GM21381 (cell line): ENCODE measurements around the gene VPS13D.
A peak's percentile ranks its signal among the peaks of the same experiment; 100 is the strongest.
"Not testable (repeated sequence)": the region's sequence is repeated elsewhere in the genome, so short reads cannot be mapped to it uniquely, and the experiment has no call there.

Experiments used
- ATAC-seq: cut with Tn5 transposase; IDR thresholded peaks from one replicate; pipeline ENCODE4 v1.9.1; 2021; ENCODE audit warnings: mild to moderate bottlenecking, moderate library complexity; ENCODE audit not compliant: unreplicated experiment

The VPS13D gene

DNA sequence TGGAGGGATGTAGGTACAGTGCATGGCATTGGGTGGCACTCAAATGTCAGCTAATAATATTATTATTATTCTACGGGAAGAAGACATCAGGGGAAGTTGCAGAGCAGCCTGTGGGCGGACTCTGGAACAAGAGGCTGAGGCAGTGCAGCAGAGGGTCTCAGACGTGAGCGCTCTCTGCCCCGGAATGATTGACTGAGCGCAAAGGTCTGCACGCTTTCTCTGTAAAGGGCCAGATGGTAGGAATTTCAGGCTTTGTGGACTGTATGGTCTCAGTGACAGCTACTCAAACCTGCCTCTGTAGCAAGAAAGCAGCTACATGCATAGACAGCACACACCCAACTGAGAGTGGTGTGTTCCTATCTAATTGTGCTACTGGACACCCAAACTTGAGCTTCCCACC lies 29.6 kb upstream of the VPS13D start:
- no peak for ATAC-seq

DNA sequence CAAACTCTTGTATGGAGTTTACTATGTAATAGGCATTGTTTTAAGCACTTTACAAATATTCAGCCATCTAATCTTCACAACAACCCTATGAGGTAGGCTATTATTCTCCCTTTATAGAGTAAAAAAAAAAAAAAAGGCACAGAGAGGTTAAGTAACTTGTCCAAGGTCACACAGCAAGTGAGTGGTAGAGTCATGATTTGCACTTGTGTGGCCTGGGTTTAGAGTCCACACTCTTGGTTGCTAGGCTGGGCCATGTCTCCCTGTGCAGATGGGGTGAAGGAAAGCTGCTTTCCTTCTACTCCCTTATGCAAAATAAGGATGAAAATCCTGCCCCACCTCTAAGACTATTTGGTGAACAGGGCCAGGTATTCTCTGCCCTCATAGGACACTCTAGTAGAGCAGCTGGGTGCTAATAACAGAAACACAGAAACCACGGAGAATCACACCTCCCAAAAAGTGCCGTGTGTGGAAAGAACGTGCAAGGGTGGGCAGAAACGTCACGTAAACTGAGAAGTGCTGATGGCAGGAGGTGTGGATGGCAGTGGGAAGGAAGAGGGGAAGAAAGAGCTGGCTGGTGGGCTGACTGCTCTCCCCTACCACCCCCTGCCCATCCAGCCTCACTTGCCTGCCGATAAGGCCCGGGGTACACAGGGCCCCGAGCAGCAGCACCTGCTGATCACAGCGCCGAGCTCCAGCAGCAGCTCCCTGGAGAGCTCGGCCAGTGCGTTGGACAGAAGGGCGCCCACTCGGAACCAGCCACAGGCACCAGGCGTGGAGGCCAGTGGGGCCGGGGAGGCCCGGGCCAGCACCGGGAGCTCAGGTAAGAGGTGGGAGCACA lies 28.3 kb upstream of the VPS13D start:
- ATAC-seq: peak; percentile 45

- ATAC-seq: no peak
These were observed 27.7 kb upstream of the VPS13D start for GRCh38 chr1:12202190-12202497.

GRCh38 chr1:12202577-12202976 lies 27.3 kb upstream of the VPS13D start:
- no peak for ATAC-seq

GRCh38 chr1:12203216-12204007 lies 26.4 kb upstream of the VPS13D start:
- ATAC-seq: no peak

GRCh38 chr1:12204140-12204539 lies 25.7 kb upstream of the VPS13D start:
- no peak for ATAC-seq

- ATAC-seq: no peak
These were observed 24.8 kb upstream of the VPS13D start for GRCh38 chr1:12204754-12205658.

GRCh38 chr1:12206238-12206637 lies 23.6 kb upstream of the VPS13D start:
- ATAC-seq: no peak

GRCh38 chr1:12206792-12207424 lies 22.9 kb upstream of the VPS13D start:
- no peak for ATAC-seq

GRCh38 chr1:12208271-12208670 lies 21.6 kb upstream of the VPS13D start:
- ATAC-seq: no peak

- ATAC-seq: no peak
These were observed 20.9 kb upstream of the VPS13D start for GRCh38 chr1:12208764-12209494.

- ATAC-seq: no peak
These were observed 20.4 kb upstream of the VPS13D start for GRCh38 chr1:12209495-12209832.

DNA sequence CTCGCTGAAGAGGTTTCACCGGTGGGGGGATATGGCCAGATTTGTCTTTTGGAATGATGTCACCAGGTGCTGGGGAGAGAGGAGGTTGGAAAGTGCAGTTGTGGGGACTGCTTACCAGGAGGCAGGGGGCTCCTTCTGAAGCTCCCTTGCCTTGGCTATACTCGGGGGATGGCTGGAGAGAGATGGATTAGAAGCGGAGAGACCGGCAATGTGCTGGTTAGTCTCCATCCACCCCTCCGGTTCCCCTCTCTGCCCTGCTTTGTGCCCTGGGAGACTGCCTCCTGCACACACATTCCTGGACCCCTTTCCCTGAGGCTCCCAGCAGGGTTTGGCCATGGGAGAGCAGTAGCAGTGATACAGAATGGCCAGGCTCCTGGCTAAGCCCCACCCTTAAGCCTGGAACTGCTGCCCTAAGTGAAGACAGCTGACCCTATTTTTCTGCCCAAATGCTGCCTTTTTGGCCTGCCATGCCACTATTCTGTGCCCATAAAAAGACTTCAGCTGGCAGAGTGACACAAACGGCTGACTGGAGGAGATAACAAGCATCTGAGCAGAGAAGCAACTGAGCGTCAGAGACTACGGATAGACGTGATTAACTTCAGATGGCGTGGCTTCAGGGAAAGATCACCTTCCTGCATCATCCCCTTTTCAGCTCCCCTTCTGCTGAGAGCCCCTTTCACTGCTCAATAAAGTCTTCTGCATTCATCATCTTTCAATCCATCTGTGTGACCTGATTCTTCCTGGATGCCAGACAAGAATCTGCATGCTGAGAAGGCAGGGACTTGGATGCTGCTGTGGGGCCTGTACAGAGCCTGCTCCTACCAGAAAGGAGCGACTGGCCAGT lies 14.5 kb upstream of the VPS13D start:
- ATAC-seq: no peak

DNA sequence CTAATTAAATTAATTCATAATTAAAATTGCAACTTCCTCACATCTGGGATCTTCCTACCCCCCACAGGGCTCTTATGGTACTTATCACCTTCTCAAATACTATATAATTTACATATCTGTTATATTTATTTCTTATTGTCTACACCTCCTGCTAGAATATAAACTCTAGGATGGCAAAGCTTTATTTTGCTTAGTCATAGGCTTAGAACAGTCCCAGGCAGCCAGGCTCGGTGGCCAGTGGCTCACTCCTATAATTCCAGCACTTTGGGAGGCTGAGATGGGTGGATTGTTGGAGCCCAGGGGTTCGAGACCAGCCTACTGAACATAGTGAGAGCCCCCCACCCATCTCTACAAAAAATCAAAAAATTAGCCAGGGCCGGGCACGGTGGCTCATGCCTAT lies 10.0 kb upstream of the VPS13D start:
- no peak for ATAC-seq

GRCh38 chr1:12220890-12221289 lies 8.9 kb upstream of the VPS13D start:
- ATAC-seq: no peak

GRCh38 chr1:12222700-12223099 lies 7.1 kb upstream of the VPS13D start:
- not testable (repeated sequence) for ATAC-seq

DNA sequence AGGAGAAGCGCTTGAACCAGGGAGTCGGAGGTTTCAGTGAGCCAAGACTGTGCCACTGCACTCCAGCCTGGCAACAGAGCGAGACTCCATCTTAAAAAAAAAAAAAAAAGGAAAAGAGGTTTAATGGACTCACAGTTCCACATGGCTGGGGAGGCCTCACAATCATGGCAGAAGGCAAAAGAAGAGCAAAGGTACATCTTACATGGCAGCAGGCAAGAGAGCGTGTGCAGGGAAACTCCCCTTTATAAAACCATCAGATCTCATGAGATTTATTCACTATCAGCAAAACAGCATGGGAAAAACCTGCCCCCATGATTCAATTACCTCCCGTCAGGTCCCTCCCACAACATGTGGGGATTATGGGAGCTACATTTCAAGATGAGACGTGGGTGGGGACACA lies 5.7 kb upstream of the VPS13D start:
- ATAC-seq: not testable (repeated sequence)

- ATAC-seq: no peak
These were observed 851 bp upstream of the VPS13D start for GRCh38 chr1:12228979-12229378.

DNA sequence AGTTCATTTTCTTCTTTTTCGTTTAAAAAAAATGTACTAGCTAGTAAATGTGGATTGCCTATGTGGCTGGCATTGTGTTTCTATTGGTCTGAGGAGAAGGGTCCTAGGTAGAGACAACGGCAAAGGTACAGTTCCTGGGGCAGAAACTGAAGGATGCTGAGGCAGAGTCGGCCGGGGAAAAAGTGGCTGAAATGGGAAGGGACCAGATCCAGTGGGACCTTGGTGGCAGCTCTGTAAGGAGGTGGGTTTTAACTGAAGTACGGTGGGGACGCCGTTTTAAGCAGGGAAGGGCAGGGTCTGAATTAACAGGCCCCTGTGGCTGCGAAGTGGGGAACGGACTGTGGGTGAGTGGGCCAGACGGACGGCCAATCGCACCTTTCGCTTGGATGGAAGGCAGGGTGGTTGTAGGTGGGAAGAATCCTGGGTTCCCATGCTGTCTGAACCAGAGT lies 420 bp upstream of the VPS13D start:
- no peak for ATAC-seq
